GM18511 (cell line): ENCODE measurements around the gene PAK1.

Experiments used
- ATAC-seq: cut with Tn5 transposase; IDR thresholded peaks from one replicate; pipeline ENCODE4 v1.9.1; 2021; ENCODE audit warnings: mild to moderate bottlenecking, moderate library complexity; ENCODE audit not compliant: unreplicated experiment

Gene PAK1

GRCh38 chr11:77377734-77378133 lies 96.2 kb downstream of the PAK1 start:
- ATAC-seq = no peak

GRCh38 chr11:77375107-77375506 lies 98.8 kb downstream of the PAK1 start:
- no peak for ATAC-seq

GRCh38 chr11:77374611-77375031 lies 99.3 kb downstream of the PAK1 start:
- ATAC-seq = no peak

GRCh38 chr11:77374108-77374507 lies 99.8 kb downstream of the PAK1 start:
- no peak for ATAC-seq

- no peak for ATAC-seq
Observed at GRCh38 chr11:77372726-77373125, 101.2 kb downstream of the PAK1 start.

GRCh38 chr11:77371646-77372045 lies 102.2 kb downstream of the PAK1 start:
- no peak for ATAC-seq

- no peak for ATAC-seq
Observed at GRCh38 chr11:77370217-77370616, 103.7 kb downstream of the PAK1 start.

GRCh38 chr11:77361184-77361583 lies 112.7 kb downstream of the PAK1 start:
- ATAC-seq = no peak

- no peak for ATAC-seq
Observed at GRCh38 chr11:77359481-77359880, 114.4 kb downstream of the PAK1 start.

GRCh38 chr11:77353131-77353530 lies 120.8 kb downstream of the PAK1 start:
- no peak for ATAC-seq

- no peak for ATAC-seq
Observed at GRCh38 chr11:77351281-77351886, 122.5 kb downstream of the PAK1 start.

GRCh38 chr11:77347948-77348347 lies 125.9 kb downstream of the PAK1 start:
- ATAC-seq = no peak

GRCh38 chr11:77346906-77347603 lies 126.8 kb downstream of the PAK1 start:
- no peak for ATAC-seq

GRCh38 chr11:77345621-77346020 lies 128.3 kb downstream of the PAK1 start:
- no peak for ATAC-seq

GRCh38 chr11:77340501-77340900 lies 133.4 kb downstream of the PAK1 start:
- ATAC-seq = no peak

GRCh38 chr11:77332259-77332658 lies 141.6 kb downstream of the PAK1 start:
- ATAC-seq = no peak

GRCh38 chr11:77325159-77325558 lies 148.7 kb downstream of the PAK1 start:
- ATAC-seq = no peak

GRCh38 chr11:77324508-77324907 lies 149.4 kb downstream of the PAK1 start:
- ATAC-seq = no peak

GRCh38 chr11:77322926-77323590 lies 150.8 kb downstream of the PAK1 start:
- ATAC-seq = no peak

- ATAC-seq = no peak
Observed at GRCh38 chr11:77322506-77322905, 151.4 kb downstream of the PAK1 start.

GRCh38 chr11:77320351-77320750 lies 153.5 kb downstream of the PAK1 start:
- ATAC-seq = no peak

GRCh38 chr11:77318600-77318999 lies 155.3 kb downstream of the PAK1 start:
- ATAC-seq = no peak
